Measurements from ENCODE around the gene HS6ST1. TPM values are rescaled to one million over a fixed set of nuclear protein-coding genes. Genes with fewer than 3 reads are reported as not detected.

HS6ST1 gene
- total RNA-seq, 1 donor from 2014 or later, result 31.1 TPM

DNA sequence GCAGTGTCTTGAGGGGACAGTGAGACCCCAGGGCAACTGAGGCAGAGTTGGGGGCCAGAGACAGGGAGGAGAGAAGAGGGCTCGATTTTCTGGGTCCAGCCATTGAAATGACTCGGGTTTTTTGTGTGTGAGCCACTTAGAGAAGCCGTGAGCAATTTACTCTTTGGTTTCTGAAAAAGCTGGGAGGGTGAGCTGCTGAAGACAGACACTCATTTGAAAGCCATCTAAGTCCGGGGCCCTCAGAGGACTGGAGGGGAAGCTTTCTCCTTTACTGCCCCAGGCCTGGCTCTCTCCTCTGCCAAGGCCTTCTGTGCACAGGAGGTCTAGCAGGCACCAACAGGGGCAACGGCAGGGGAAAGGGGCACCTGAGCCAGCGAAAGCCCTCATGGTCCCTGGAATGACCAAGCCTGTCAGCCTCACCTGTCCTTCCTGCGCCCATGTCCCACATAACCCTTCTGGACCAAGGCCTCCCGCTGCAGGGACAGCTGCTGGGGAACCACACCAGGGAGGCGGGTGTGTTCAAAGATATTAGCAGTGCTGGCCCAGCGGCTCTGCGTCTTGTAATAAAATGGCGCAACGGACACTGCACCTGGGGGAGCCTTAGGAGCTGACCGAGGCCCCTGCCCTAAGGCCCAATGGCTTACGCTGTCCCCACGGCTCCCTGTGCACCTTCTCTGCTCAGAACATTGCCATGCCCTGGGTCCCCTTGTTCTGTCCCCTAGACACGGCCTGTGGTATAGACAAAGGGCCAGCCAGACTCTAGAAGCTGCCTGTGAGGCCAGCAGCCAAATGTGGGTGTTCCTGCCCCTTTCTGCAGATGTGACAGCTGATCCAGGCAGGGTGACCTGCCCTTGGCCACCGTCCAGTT is 45.8 kb downstream of the HS6ST1 start:
- Histone ChIP-seq H3K27ac (no peak overlapping the region), H2AFZ (replicated peaks) (no peak overlapping the region), H3K79me2 (ENCODE audit: low read depth) (peaks cover 37% of the 10 kb centered on the region), H3K4me3 (no peak overlapping the region), H3K36me3 (no peaks in the 10 kb centered on the region), H3K9ac (no peak overlapping the region), H3K27me3 (no peaks in the 10 kb centered on the region), H3K9me3 (ENCODE audit: low read depth) (no peaks in the 10 kb centered on the region), H3K4me1 (no peaks in the 10 kb centered on the region), H3K4me2 (no peak overlapping the region), H4K20me1 (ENCODE audit: low read depth) (peaks cover 65% of the 10 kb centered on the region), H3F3A (ENCODE audit: low read depth) (no peaks in the 10 kb centered on the region)
- H3K4me1 Mint-ChIP-seq, result no peaks in the 10 kb centered on the region
- peak overlapping the region; percentile 11 for H3K27ac Mint-ChIP-seq
- no peak for DNase-seq (ENCODE audit: low spot score)
- H3K4me3 Mint-ChIP-seq, result no peak overlapping the region
- H3K27me3 Mint-ChIP-seq (ENCODE audit: insufficient read depth, low read depth), result peaks cover 3% of the 10 kb centered on the region
- peaks cover 14% of the 10 kb centered on the region for H3K9me3 Mint-ChIP-seq
- peaks cover 23% of the 10 kb centered on the region for H3K36me3 Mint-ChIP-seq
- TF ChIP-seq EZH2 (IDR thresholded peaks at IDR 0.05) (no peak), CTCF (IDR thresholded peaks at IDR 0.05) (no peak), EZH2phosphoT487 (IDR thresholded peaks at IDR 0.05) (no peak)

- Mint-ChIP-seq H3K9me3 (peaks cover 14% of the 10 kb centered on the region), H3K27ac (peak overlapping the region; percentile 11), H3K27me3 (ENCODE audit: insufficient read depth, low read depth) (peaks cover 3% of the 10 kb centered on the region), H3K36me3 (peaks cover 23% of the 10 kb centered on the region), H3K4me1 (no peaks in the 10 kb centered on the region), H3K4me3 (no peak overlapping the region)
- Histone ChIP-seq H3K4me1 (no peaks in the 10 kb centered on the region), H3K4me2 (no peak overlapping the region), H3K27ac (no peak overlapping the region), H3K79me2 (ENCODE audit: low read depth) (peaks cover 33% of the 10 kb centered on the region), H3K36me3 (no peaks in the 10 kb centered on the region), H3K9me3 (ENCODE audit: low read depth) (no peaks in the 10 kb centered on the region), H3K9ac (no peak overlapping the region), H3K27me3 (no peaks in the 10 kb centered on the region), H3F3A (ENCODE audit: low read depth) (no peaks in the 10 kb centered on the region), H2AFZ (replicated peaks) (no peak overlapping the region), H4K20me1 (ENCODE audit: low read depth) (peaks cover 57% of the 10 kb centered on the region), H3K4me3 (no peak overlapping the region)
- no peak for DNase-seq (ENCODE audit: low spot score)
- TF ChIP-seq EZH2 (IDR thresholded peaks at IDR 0.05), result no peak
- no peak for TF ChIP-seq CTCF (IDR thresholded peaks at IDR 0.05)
- no peak for TF ChIP-seq EZH2phosphoT487 (IDR thresholded peaks at IDR 0.05)
Measured at GRCh38 chr2:128271911-128272600, 46.6 kb downstream of the HS6ST1 start.

DNA sequence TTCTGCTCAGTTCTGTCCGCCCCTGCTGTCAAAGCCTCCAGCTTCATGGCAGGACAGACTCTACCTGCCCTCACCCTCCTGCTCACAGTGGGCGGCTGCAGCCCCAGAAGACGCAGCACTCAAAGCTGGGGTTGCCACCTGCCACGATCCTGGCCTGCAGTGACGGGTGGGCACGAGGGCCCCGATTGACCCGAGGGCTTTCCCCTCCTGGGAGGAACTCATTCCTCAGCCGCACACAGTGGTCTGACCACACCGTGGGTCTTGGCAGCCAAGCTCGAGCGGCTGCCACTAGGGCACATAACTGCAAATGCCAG is 47.1 kb downstream of the HS6ST1 start:
- Histone ChIP-seq H3K9me3 (ENCODE audit: low read depth) (no peaks in the 10 kb centered on the region), H3K27me3 (no peaks in the 10 kb centered on the region), H3K4me1 (no peaks in the 10 kb centered on the region), H3K4me2 (no peak overlapping the region), H3K27ac (no peak overlapping the region), H3K4me3 (no peak overlapping the region), H3F3A (ENCODE audit: low read depth) (no peaks in the 10 kb centered on the region), H2AFZ (replicated peaks) (no peak overlapping the region), H3K9ac (no peak overlapping the region), H3K36me3 (no peaks in the 10 kb centered on the region), H4K20me1 (ENCODE audit: low read depth) (peaks cover 52% of the 10 kb centered on the region), H3K79me2 (ENCODE audit: low read depth) (peaks cover 33% of the 10 kb centered on the region)
- no peak for DNase-seq (ENCODE audit: low spot score)
- Mint-ChIP-seq H3K4me1 (no peaks in the 10 kb centered on the region), H3K4me3 (no peak overlapping the region), H3K27me3 (ENCODE audit: insufficient read depth, low read depth) (peaks cover 3% of the 10 kb centered on the region), H3K27ac (no peak overlapping the region), H3K9me3 (peaks cover 14% of the 10 kb centered on the region), H3K36me3 (peaks cover 21% of the 10 kb centered on the region)
- TF ChIP-seq CTCF (IDR thresholded peaks at IDR 0.05) (no peak), EZH2phosphoT487 (IDR thresholded peaks at IDR 0.05) (no peak), EZH2 (IDR thresholded peaks at IDR 0.05) (no peak)

Measured in neural progenitor cell (in vitro differentiated cells).